HepG2 (cell line): ENCODE measurements around the gene FNBP1L. TPM values are rescaled to one million over a fixed set of nuclear protein-coding genes. Genes with fewer than 3 reads are reported as not detected.

Source experiments
- ATAC-seq: fragments of 200-7000 bp; cut with Tn5 transposase; 3 replicates; pipeline ENCODE4 v1.9.1; 2020; ENCODE audit warnings: mild to moderate bottlenecking, moderate library complexity
- BruUV-seq: library from RNA; stranded (reverse); fragments of 400-500 nt; replicated peaks from 2 replicates; lab custom pipeline; 2021; lab: Mats Ljungman, UMichigan
- CTCF ChIA-PET: fragments of 300-600 bp; formaldehyde crosslinking; extraction: SDS; loops from one replicate; lab custom pipeline; 2021; ENCODE audit warnings: low total read pairs, inconsistent platforms, low intra/inter-chr PET ratio; lab: Yijun Ruan, JAX
- POLR2A ChIA-PET: fragments of 350-600 bp; sonication (Branson Sonifier 250); formaldehyde crosslinking; loops from one replicate; lab custom pipeline; 2020; ENCODE audit warnings: antibody characterized with exemption, inconsistent platforms; lab: Yijun Ruan, JAX
- DNase-seq: peaks from one replicate; pipeline ENCODE4 v3.0.0-alpha.2; 2015; ENCODE audit warnings: low spot score
- FAIRE-seq: peaks from 3 replicates; lab custom pipeline; 2011; peaks lifted over from hg19 to GRCh38; lab: Jason Lieb, UNC
- H2AFZ ChIP-seq: one replicate; pipeline ENCODE4 v1.6.1; 2011; ENCODE audit warnings: low read length, inconsistent platforms
- H3K27ac ChIP-seq: fragments of 300-600 bp; 3 replicates; pipeline ENCODE4 v1.8.0; 2011; ENCODE audit warnings: mixed run types, mild to moderate bottlenecking, mixed read lengths, low read length, inconsistent platforms; ENCODE audit not compliant: insufficient read depth; ENCODE audit errors: extremely low read length
- H3K27me3 ChIP-seq, 2 experiments: fragments of 200-600 bp in 1 of 2; 2 replicates in 1 of 2; 3 replicates in 1 of 2; pipeline versions ENCODE4 v1.6.0 to v1.8.0; 2011; ENCODE audit warnings: low read length in 2 of 2, mild to moderate bottlenecking in 2 of 2, moderate library complexity in 2 of 2, inconsistent platforms in 1 of 2; ENCODE audit not compliant: insufficient read depth in 2 of 2, control insufficient read depth in 1 of 2
- H3K36me3 ChIP-seq, 2 experiments: fragments of 200-600 bp in 1 of 2; replicated peaks in 1 of 2; 2 replicates in 1 of 2; 3 replicates in 1 of 2; pipeline versions ENCODE4 v1.5.1 to v1.8.0; 2011; ENCODE audit warnings: low read length in 2 of 2, inconsistent platforms in 1 of 2; ENCODE audit not compliant: insufficient read depth in 2 of 2, control insufficient read depth in 1 of 2
- H3K4me1 ChIP-seq: 2 replicates; pipeline ENCODE4 v1.5.1; 2012; ENCODE audit warnings: low read length, inconsistent platforms; ENCODE audit not compliant: insufficient read depth
- H3K4me2 ChIP-seq: 2 replicates; pipeline ENCODE4 v1.6.0; 2011; ENCODE audit warnings: low read depth, low read length, inconsistent platforms
- H3K4me3 ChIP-seq, 3 experiments: fragments of 200-600 bp in 1 of 3; sonication (generic), shearing (Covaris generic) in 1 of 3; replicated peaks in 1 of 3; 2 replicates each; pipeline ENCODE4 v1.5.1; 2011 to 2016; ENCODE audit warnings: low read length in 3 of 3, inconsistent platforms in 2 of 3, low read depth in 2 of 3, mild to moderate bottlenecking in 2 of 3, control low read depth in 1 of 3, mixed read lengths in 1 of 3; ENCODE audit not compliant: insufficient read depth in 1 of 3
- H3K79me2 ChIP-seq: one replicate; pipeline ENCODE4 v1.6.1; 2011; ENCODE audit warnings: low read length, inconsistent platforms; ENCODE audit not compliant: insufficient read depth
- H3K9ac ChIP-seq: 2 replicates; pipeline ENCODE4 v1.6.0; 2011; ENCODE audit warnings: mild to moderate bottlenecking, low read depth, low read length, inconsistent platforms; ENCODE audit not compliant: insufficient read depth
- H3K9me3 ChIP-seq: 2 replicates; pipeline ENCODE4 v1.5.1; 2012; ENCODE audit warnings: mild to moderate bottlenecking, low read length
- H4K20me1 ChIP-seq: 2 replicates; pipeline ENCODE4 v1.6.0; 2011; ENCODE audit warnings: inconsistent platforms, mild to moderate bottlenecking, low read length, moderate library complexity; ENCODE audit not compliant: insufficient read depth
- AGO2 ChIP-seq: fragments of 200-400 bp; formaldehyde crosslinking; optimal IDR thresholded peaks from 2 replicates; pipeline ENCODE3; 2017; ENCODE audit warnings: mild to moderate bottlenecking, low read depth, low read length, moderate library complexity
- ARHGAP35 ChIP-seq: sonication (generic); formaldehyde crosslinking; IDR thresholded peaks from 2 replicates; pipeline ENCODE4 v1.9.0; 2022; ENCODE audit warnings: mild to moderate bottlenecking, inconsistent platforms, moderate library complexity, missing genetic modification reagents, borderline replicate concordance
- CEBPG ChIP-seq: IDR thresholded peaks from 2 replicates; pipeline ENCODE4 v1.6.1; 2016
- KLF9 ChIP-seq: IDR thresholded peaks from 2 replicates; pipeline ENCODE4 v1.6.1; 2016; ENCODE audit warnings: low read depth
- MED1 ChIP-seq: sonication (generic); formaldehyde crosslinking; IDR thresholded peaks from 2 replicates; pipeline ENCODE4 v1.4.0; 2020; ENCODE audit warnings: missing genetic modification reagents
- PBX3 ChIP-seq: sonication (generic); formaldehyde crosslinking; IDR thresholded peaks from 2 replicates; pipeline ENCODE4 v1.8.1; 2023; ENCODE audit warnings: missing genetic modification reagents, inconsistent platforms, borderline replicate concordance
- REXO4 ChIP-seq: sonication (generic); formaldehyde crosslinking; IDR thresholded peaks from 2 replicates; pipeline ENCODE4 v1.8.0; 2022; ENCODE audit warnings: missing genetic modification reagents, mild to moderate bottlenecking, borderline replicate concordance
- RORA ChIP-seq: sonication (generic); formaldehyde crosslinking; IDR thresholded peaks from 2 replicates; pipeline ENCODE4 v1.5.0; 2020; ENCODE audit warnings: mild to moderate bottlenecking, missing genetic modification reagents, moderate library complexity
- SAFB2 ChIP-seq: sonication (generic); formaldehyde crosslinking; IDR thresholded peaks from 2 replicates; pipeline ENCODE4 v1.5.1; 2020; ENCODE audit warnings: missing genetic modification reagents, low read depth, mild to moderate bottlenecking, borderline replicate concordance
- TFAP4 ChIP-seq: sonication (generic); IDR thresholded peaks from 2 replicates; pipeline ENCODE4 v1.6.1; 2016; ENCODE audit warnings: low read depth, borderline replicate concordance
- ZFP36L1 ChIP-seq: sonication (generic); formaldehyde crosslinking; IDR thresholded peaks from 2 replicates; pipeline ENCODE4 v1.8.0; 2022; ENCODE audit warnings: mild to moderate bottlenecking, missing genetic modification reagents, moderate library complexity
- ZNF101 ChIP-seq: sonication (generic); formaldehyde crosslinking; IDR thresholded peaks from 2 replicates; pipeline ENCODE4 v1.4.0; 2020; ENCODE audit warnings: mild to moderate bottlenecking, low read depth, missing genetic modification reagents, borderline replicate concordance
- ZNF160 ChIP-seq: sonication (generic); formaldehyde crosslinking; IDR thresholded peaks from 2 replicates; pipeline ENCODE4 v1.8.0; 2022; ENCODE audit warnings: mild to moderate bottlenecking, inconsistent platforms, missing genetic modification reagents
- ZNF546 ChIP-seq: sonication (generic); formaldehyde crosslinking; conservative IDR thresholded peaks from 2 replicates; pipeline ENCODE4 v1.8.1; 2023; ENCODE audit warnings: mild to moderate bottlenecking, missing genetic modification reagents
- ZNF569 ChIP-seq: sonication (generic); formaldehyde crosslinking; IDR thresholded peaks from 2 replicates; pipeline ENCODE4 v1.5.0; 2020; ENCODE audit warnings: mild to moderate bottlenecking, missing genetic modification reagents, moderate library complexity, borderline replicate concordance
- ZNF616 ChIP-seq: sonication (generic); formaldehyde crosslinking; IDR thresholded peaks from 2 replicates; pipeline ENCODE4 v1.5.0; 2020; ENCODE audit warnings: low read depth, mild to moderate bottlenecking, missing genetic modification reagents
- ZNF747 ChIP-seq: sonication (generic); formaldehyde crosslinking; IDR thresholded peaks from 2 replicates; pipeline ENCODE4 v1.8.1; 2023; ENCODE audit warnings: missing genetic modification reagents, mild to moderate bottlenecking, borderline replicate concordance
- ZNF749 ChIP-seq: sonication (generic); formaldehyde crosslinking; IDR thresholded peaks from 2 replicates; pipeline ENCODE4 v1.8.0; 2022; ENCODE audit warnings: mild to moderate bottlenecking, missing genetic modification reagents, moderate library complexity, borderline replicate concordance
- WGBS: methylation state at CpG from one replicate; pipeline ENCODE4 v1.1.6; 2017; ENCODE audit warnings: low lambda C conversion rate; 5-methylcytosine and 5-hydroxymethylcytosine counted together
- in situ Hi-C: cut with HindIII; loops from 2 replicates; pipeline ENCODE4 v1.10.0; 2017; ENCODE audit warnings: low pct_unique_long_range_greater_than_20kb; ENCODE audit not compliant: extremely low pct_ligation_motif_present
- intact Hi-C: fragments of 100-400 bp; cut with micrococcal nuclease; formaldehyde crosslinking; loops from one replicate; pipeline ENCODE4 v1.10.0; 2022; ENCODE audit not compliant: unreplicated experiment
- polyA plus RNA-seq, 8 experiments: library from polyadenylated mRNA; depleted of rRNA in 3 of 8; stranded (reverse) in 7 of 8; unstranded in 1 of 8; fragments of >200 nt; fragmentation: Illumina TruSeq in 4 of 8; extraction: Trizol in 4 of 8; gene quantifications; 2 replicates each; pipeline versions ENCODE4 v1.2.1 to v1.2.3, GENCODE V29; 2011 to 2016; ENCODE audit warnings: low read depth in 4 of 8, missing spikeins in 1 of 8, mixed read lengths in 1 of 8; ENCODE audit not compliant: insufficient read depth in 1 of 8
- total RNA-seq, 5 experiments: library from RNA; depleted of rRNA; stranded (reverse); fragments of >200 nt; fragmentation: Illumina TruSeq; extraction: Trizol; gene quantifications; 2 replicates each; pipeline ENCODE4 v1.2.3, GENCODE V29; 2016; ENCODE audit warnings: low read depth in 1 of 5
- TF ChIP-seq, protein P1 (sequence below): sonication (generic); formaldehyde crosslinking; IDR thresholded peaks from 2 replicates; pipeline ENCODE4 v1.5.0; 2020; ENCODE audit warnings: mild to moderate bottlenecking, missing genetic modification reagents
- TF ChIP-seq, protein P2 (sequence below): sonication (generic); formaldehyde crosslinking; conservative IDR thresholded peaks from 2 replicates; pipeline ENCODE4 v1.8.0; 2022; ENCODE audit warnings: missing genetic modification reagents

The FNBP1L gene
- total and polyA plus RNA-seq, 2 of the 13 experiments (the other 11 are each of a cell fraction or from before 2014, with no cell fraction given): 24.1 to 27.1 TPM

- intact Hi-C loops (no loop called here), in situ Hi-C loops (no loop called here)
- no TSS peak for BruUV-seq
- ChIA-PET CTCF (no interaction called here), POLR2A (no interaction called here)
- DNase-seq (no peak), FAIRE-seq (no peak), ATAC-seq (no peak)
- Histone ChIP-seq H3K79me2 (peaks cover 12% of the 10 kb centered on the region), H2AFZ (no peak overlapping the region), H3K4me2 (no peak overlapping the region), H3K9me3 (no peaks in the 10 kb centered on the region), H3K27me3 (no peaks in the 10 kb centered on the region), H3K27ac (no peak overlapping the region), H4K20me1 (no peaks in the 10 kb centered on the region), H3K9ac (no peak overlapping the region), H3K4me1 (peaks cover 6% of the 10 kb centered on the region; the same call in 1 of the 2 replicates), H3K36me3 (peaks cover 2 to 3% of the 10 kb centered on the region in 2 experiments; a peak in 1 of 5 replicates), H3K4me3 (no peak overlapping the region)
- 99% methylated on average over 3 of the region's 3 CpGs for WGBS
- TF ChIP-seq ZNF616 (no peak), ZFP36L1 (CRISPR knock-in tag) (no peak), TFAP4 (no peak), RORA (CRISPR knock-in tag) (no peak), SAFB2 (no peak), AGO2 (no peak), ZNF546 (CRISPR knock-in tag) (no peak), MED1 (CRISPR knock-in tag) (no peak), ZNF747 (no peak), PBX3 (CRISPR knock-in tag) (no peak), ZNF749 (no peak), ARHGAP35 (no peak), REXO4 (no peak), ZNF569 (CRISPR knock-in tag) (no peak), ZNF101 (CRISPR knock-in tag) (no peak), ZNF160 (no peak), CEBPG (CRISPR knock-in tag) (no peak), KLF9 (CRISPR knock-in tag) (no peak)
- TF ChIP-seq, protein P1, sequence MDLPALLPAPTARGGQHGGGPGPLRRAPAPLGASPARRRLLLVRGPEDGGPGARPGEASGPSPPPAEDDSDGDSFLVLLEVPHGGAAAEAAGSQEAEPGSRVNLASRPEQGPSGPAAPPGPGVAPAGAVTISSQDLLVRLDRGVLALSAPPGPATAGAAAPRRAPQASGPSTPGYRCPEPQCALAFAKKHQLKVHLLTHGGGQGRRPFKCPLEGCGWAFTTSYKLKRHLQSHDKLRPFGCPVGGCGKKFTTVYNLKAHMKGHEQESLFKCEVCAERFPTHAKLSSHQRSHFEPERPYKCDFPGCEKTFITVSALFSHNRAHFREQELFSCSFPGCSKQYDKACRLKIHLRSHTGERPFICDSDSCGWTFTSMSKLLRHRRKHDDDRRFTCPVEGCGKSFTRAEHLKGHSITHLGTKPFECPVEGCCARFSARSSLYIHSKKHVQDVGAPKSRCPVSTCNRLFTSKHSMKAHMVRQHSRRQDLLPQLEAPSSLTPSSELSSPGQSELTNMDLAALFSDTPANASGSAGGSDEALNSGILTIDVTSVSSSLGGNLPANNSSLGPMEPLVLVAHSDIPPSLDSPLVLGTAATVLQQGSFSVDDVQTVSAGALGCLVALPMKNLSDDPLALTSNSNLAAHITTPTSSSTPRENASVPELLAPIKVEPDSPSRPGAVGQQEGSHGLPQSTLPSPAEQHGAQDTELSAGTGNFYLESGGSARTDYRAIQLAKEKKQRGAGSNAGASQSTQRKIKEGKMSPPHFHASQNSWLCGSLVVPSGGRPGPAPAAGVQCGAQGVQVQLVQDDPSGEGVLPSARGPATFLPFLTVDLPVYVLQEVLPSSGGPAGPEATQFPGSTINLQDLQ (CRISPR knock-in tag): no peak
- TF ChIP-seq, protein P2, sequence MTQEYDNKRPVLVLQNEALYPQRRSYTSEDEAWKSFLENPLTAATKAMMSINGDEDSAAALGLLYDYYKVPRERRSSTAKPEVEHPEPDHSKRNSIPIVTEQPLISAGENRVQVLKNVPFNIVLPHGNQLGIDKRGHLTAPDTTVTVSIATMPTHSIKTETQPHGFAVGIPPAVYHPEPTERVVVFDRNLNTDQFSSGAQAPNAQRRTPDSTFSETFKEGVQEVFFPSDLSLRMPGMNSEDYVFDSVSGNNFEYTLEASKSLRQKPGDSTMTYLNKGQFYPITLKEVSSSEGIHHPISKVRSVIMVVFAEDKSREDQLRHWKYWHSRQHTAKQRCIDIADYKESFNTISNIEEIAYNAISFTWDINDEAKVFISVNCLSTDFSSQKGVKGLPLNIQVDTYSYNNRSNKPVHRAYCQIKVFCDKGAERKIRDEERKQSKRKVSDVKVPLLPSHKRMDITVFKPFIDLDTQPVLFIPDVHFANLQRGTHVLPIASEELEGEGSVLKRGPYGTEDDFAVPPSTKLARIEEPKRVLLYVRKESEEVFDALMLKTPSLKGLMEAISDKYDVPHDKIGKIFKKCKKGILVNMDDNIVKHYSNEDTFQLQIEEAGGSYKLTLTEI (CRISPR knock-in tag): no peak
Observed at GRCh38 chr1:93506126-93506525, 58.2 kb downstream of the FNBP1L start.
